Cardiac fibroblast (primary cell): ENCODE results near the gene GPR107.

Experiments
- DNase-seq, 2 donors: peaks; one replicate each; pipeline versions ENCODE4 v3.0.0 to v3.0.0-alpha.2; 2010; ENCODE audit warnings: low read depth in 2 of 2
- H3K4me3 ChIP-seq, 2 donors: replicated peaks in 1 of 2; 1 replicate in 1 of 2; 2 replicates in 1 of 2; pipeline ENCODE4 v1.5.1; 2011; ENCODE audit warnings: low read depth in 2 of 2, low read length in 2 of 2, mild to moderate bottlenecking in 2 of 2, moderate library complexity in 1 of 2
- CTCF ChIP-seq: IDR thresholded peaks from one replicate; pipeline ENCODE4 v1.5.1; 2011; ENCODE audit warnings: low read depth, mild to moderate bottlenecking, low read length, inconsistent platforms

The GPR107 gene

GRCh38 chr9:130132746-130133145 lies 79.0 kb downstream of the GPR107 start:
- no peak for DNase-seq
- H3K4me3 ChIP-seq: no peak overlapping the region
- TF ChIP-seq CTCF: no peak

- TF ChIP-seq CTCF: no peak
- no peak overlapping the region for H3K4me3 ChIP-seq
- DNase-seq: no peak
Observed at GRCh38 chr9:130137081-130137640, 83.5 kb downstream of the GPR107 start.

- H3K4me3 ChIP-seq: no peak overlapping the region
- no peak for TF ChIP-seq CTCF
- peak in 1 of 2 donors; percentile 44 for DNase-seq
Observed at GRCh38 chr9:130137641-130138081, 84.0 kb downstream of the GPR107 start.

- peak; percentile 88 to 97 for DNase-seq
- no peak overlapping the region for H3K4me3 ChIP-seq
Observed at GRCh38 chr9:130138171-130138653, 84.5 kb downstream of the GPR107 start.

GRCh38 chr9:130138791-130139190 lies 85.1 kb downstream of the GPR107 start:
- no peak overlapping the region for H3K4me3 ChIP-seq
- no peak for TF ChIP-seq CTCF

More at GRCh38 chr9:130138171-130138653, 84.5 kb downstream of the GPR107 start:
- no peak for TF ChIP-seq CTCF

GRCh38 chr9:130139251-130139650 lies 85.5 kb downstream of the GPR107 start:
- DNase-seq: no peak
- TF ChIP-seq CTCF: no peak
- H3K4me3 ChIP-seq: no peak overlapping the region

More at GRCh38 chr9:130138791-130139190, 85.1 kb downstream of the GPR107 start:
- DNase-seq: peak; percentile 96 to 97

- no peak overlapping the region for H3K4me3 ChIP-seq
- TF ChIP-seq CTCF: no peak
- DNase-seq: no peak
Observed at GRCh38 chr9:130140706-130141105, 87.0 kb downstream of the GPR107 start.
